Uterus (tissue), 2 donors: Measurements from ENCODE around the gene UBASH3A.

Experiments
- CTCF ChIP-seq, 4 experiments: fragments of 200-600 bp in 2 of 4; fragments of 450-650 bp in 2 of 4; sonication (generic) in 2 of 4; IDR thresholded peaks; one replicate each; pipeline ENCODE4 v1.5.1; 2016 to 2019; ENCODE audit warnings: antibody characterized with exemption in 4 of 4, mild to moderate bottlenecking in 2 of 4, moderate library complexity in 1 of 4
- POLR2A ChIP-seq, 2 donors: fragments of 450-650 bp; IDR thresholded peaks; one replicate each; pipeline ENCODE4 v1.6.1; 2016; ENCODE audit warnings: antibody characterized with exemption in 2 of 2, mild to moderate bottlenecking in 1 of 2, moderate library complexity in 1 of 2

GRCh38 chr21:42463861-42464515, 60.3 kb downstream of the UBASH3A start:
- TF ChIP-seq POLR2A (IDR thresholded peaks at IDR 0.05) = no peak
- TF ChIP-seq CTCF (IDR thresholded peaks at IDR 0.05) = no peak
